Activated CD4-positive, alpha-beta T cell treated with anti-CD3 and anti-CD28 coated beads for 4 hours (primary cell): ENCODE results near the gene MAFG.
A peak's percentile ranks its signal among the peaks of the same experiment; 100 is the strongest.

Experiments used
- DNase-seq, 2 donors: peaks; one replicate each; pipeline ENCODE4 v3.0.0-alpha.2; 2020

MAFG gene

DNA sequence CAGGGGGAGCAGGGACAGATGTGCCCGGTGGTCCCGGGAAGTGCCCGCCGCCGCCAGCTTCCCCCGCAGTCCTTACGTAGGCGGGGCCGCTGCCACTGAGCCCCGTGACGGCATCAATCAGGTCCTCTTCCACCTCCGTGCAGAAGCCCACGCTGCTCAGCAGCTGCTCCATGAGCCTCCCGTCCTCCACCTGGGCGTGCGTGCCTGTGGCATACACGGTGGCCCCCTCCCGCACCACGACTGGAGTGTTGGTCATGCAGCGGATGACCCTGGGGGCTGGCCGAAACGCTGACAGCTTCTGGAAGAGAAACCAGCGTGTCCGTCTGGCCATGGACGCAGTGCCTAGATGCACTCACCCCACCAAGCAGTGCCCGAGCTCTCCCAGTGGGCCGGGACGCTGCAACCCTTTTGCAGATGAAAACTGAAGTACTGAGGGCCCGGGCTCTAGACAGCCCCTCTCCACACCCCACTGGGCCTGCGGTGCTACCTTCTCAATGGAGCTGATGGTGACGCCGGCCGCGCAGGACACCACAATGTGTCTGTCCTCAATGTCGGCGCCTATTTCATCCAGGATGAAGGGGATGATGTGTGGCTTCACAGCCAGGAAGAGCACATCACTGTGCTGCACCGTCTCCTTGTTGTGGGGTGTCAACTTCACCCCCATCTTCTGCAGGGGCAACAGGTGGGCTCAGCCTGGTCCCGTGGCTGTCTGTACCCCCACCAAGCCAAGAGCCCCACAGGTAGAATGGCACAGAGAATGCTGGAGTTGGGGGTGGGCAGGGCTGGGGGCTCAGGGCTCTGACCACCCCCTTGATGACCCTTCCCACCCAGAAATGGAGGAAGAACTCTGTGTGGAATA, 7.5 kb upstream of the MAFG start:
- no peak for DNase-seq

DNA sequence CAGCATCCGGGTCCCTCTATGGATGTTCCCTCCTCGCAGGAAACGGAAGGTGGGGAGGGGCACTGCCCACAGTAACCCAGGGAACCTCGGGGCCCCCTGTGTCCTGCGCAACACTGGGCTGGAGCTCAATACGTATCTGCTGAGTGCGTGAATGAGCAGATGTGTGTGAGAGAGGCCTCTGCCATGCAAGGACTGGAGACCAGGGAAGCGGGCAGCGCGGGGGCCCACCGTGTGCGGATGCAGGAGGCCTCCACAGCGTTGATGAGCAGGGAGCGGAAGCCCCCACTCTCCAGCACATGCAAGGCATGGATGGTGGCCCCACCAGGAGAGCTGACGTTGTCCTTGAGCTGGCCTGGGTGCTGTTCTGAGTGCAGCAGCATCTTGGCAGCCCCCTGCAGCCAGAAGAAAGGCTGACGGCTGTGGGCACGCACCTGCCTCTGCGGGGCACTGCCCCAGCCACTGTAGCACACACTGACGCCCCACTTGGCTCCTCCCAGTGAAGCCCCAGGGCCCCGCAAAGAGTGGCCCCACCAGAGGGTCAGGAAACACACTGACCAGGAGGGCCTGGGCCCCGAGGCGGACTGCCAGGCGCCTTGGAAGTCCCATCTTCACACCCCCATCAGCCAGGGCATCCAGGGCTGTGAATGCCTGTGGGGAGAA, 6.7 kb upstream of the MAFG start:
- DNase-seq, result no peak

DNA sequence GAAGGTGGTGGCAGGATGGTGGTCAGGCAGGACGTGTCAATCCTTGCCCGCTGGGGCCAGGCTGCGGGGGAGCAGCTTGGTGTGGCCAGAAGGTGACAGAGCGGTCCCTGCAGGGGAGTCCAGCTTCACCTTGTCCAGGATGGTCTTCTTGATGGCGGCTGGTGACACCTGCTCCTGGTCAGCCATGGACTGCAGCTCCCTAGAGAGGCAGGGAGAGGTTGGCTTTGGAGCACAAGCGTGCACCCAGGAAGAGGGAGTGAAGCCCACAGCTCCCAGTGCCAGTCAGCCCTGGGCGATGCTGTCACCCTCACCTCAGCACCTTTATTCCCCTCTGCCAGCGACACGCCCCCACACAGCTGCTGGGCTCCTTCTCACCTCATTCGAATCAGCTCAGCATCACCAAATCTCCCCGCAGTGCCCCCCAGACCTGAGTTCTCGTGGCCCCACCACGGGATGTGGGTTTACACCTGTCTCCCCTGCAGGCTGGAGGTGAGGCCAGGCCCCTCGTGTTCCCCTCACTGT, 5.7 kb upstream of the MAFG start:
- DNase-seq, result no peak

DNA sequence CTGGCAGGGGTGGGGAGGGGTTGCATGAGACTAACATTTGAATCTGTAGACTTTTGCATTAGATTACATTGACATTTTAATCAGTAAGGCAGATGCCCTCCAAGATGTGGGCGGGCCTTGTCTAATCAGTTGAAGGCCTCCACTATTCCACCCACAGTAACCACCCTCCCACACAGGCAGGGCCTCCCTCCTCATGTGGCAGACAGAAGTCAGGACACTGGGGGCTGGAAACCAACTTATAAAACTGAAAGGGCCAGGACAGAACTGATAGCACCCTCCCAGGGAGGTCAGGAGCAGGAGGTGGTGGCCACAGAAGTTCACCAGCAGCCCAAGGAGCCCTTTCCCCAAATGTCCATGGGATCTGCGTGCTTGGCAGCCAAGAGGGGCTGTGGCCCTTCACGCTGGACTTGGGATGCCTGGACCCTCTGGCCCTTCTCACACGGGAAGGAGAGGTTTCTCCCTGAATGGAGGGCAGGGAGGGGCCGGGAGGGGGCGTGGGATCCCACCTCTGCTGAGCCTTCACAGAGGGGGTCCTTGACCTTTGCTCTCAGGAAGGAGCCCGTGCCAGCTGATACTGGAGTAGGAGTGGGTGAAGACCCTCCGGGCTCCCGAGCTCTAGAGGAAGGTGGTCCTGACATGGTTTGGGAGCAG, 4.9 kb upstream of the MAFG start:
- no peak for DNase-seq

DNA sequence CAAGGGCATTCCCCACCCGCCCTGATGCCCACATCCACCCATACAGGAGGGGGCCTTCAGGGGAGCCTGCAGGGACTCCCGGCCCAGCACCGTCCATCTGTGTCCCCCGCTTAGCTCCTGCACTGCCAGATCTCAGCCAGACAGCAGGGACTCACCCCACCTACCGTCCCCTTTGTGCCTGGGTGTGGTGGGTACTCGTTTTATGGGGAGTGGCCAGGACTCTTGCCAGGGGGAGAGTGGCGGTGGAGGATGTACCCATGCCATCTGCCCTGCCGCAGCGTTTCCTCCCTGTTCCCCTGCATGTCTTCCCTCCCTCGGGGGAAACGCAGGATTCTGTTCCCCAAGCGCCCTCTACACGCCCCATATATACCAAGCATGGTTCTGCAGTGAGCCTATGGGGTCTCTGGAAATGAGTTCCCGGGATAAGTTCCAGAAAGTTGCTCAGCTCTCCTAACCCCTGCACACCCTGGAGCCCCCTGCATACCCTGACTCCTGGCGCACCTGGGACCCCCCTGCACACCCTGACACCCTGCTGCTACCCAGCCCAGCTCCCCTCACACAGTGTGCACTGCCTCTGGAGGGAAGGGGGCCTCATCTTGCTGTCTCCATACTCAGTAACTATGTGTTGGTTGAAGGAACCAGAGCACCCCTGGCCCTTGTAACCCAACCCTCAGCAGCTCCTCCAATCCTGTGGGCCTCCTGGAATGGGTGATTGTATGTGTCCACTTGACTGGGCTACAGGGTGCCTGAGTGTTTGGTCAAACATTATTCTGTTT, 4.2 kb upstream of the MAFG start:
- no peak for DNase-seq

DNA sequence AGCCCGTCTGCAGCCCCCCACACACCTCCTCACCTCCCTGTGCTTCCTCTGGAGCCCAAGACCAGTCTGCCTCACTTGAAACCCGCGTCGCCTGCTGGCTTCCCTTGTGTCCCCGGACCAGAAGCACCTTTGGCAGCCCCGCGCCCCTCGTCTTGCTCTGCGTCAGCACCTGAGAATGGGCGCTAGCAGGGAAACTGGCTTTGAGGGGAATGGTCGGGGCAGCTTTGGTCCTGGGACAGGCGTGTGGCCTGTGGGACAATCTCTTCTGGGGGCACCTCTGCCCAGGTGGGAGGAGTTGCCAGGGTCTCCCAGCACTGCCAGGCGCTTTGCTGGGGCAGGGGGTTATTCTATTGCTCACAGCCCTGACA, 3.6 kb upstream of the MAFG start:
- no peak for DNase-seq

DNA sequence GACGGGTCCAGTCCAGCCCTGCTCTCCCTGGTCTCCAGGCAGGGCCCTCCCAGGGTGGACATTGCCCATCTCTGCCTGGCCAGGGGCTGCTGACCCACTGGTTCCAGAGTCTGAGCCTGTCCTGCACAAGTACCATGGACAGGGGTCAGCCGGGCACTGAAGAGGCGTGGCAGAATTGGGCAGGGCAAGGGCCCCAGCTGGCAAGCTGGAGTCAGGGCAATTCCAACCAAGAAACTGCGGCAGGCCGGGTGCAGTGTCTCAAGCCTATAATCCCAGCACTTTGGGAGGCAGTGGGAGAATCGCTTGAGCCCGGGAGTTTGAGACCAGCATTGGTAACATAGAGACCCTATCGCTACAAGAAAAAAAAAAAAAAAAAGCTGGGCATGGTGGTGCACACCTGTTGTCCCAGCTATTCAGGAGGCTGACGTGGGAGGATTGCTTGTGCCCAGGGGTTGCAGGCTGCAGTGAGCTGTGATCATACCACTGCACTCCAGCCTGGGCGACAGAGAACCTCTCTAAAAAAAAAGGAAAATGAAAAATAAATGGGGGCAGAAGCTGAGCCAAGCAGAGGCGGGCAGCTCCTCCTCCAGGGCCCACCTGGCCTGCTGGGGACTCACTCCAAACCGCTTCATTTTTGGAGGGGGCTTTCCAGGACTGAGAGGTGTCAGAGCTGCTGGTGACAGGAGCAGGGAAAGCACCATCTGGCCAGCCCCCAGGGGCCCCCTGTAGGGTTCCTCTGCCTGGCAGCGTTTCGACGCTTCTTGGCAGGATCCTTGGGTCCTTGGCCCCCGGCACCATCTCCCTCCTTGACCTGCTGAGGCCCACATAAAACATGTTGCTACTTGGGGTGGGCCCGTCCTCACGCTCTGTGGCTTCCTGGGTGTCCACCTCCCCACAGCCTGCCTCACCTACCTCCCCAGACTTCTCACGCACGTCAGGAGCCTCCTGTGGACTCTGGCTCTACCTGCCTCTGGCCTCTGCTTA, 2.9 kb upstream of the MAFG start:
- no peak for DNase-seq

DNA sequence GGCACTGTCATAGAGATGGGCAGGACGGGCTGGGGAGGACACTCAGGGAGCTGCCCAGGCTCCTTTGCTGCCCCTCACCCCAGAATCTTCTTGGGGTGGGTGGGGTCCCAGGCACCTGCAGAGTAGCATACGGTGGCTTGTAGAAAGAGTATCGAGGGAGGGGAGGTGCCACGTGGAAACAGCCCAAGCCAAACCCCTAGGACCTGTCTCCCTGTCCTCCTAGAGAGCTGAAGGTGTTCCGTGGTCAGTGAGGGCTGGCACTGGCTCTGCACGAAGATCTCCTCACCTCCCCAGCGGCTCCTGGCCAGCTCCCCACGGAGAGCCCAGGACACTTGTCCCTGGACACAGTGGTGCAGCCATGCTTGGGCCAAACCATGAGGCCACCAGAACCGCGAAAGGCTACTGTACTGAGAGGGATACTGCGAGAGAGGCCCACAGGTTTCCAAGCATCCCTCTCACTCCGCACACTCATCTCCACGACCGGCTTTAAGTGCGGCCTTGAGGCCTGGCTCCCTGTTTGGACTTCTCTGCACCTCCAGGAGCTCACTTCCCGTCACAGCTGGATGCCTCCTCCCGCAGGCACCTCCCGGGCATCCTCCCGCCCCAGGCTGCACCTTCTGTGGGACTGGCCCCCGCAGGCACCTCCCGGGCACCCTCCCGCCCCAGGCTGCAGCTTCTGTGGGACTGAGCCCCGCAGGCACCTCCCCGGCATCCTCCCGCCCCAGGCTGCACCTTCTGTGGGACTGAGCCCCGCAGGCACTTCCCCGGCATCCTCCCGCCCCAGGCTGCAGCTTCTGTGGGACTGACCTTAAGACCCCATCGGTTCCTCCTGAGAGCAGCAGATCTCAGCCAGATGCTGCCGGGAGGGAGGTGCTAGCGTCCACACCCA, 2.0 kb upstream of the MAFG start:
- no peak for DNase-seq

DNA sequence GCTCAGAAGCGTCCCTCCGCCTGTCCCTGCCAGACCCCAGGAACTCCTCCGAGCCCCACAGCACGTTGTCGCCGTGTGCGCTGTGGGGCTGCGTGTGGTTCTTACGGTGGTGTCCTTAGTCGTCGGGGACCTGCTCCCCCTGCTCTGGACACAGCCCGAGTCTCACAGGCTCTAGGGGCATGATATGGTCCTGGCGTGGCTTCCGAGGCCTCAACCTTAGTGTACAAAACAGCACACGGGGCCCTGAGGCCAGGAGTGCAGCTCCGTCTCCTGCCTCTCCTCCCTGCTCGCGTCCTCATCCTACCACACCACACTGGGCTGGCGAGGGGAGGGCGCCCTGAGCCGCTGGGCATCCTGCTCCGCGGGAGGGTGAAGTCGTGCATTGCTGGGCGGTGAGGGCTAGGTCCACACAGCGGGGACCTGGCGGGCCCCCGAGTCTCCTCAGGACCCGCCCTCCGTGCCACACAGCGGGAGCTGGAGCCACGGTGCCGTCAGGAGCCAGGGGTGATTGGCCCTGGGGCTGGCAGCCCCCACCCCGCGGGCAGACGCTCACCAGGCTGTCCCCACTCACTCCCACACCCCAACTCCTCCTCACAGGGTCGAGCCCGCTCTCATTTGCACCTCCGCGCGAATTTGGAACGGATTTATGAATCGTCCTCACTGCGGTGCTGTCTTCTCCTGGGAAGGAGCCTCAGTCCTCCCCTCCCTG, 1.2 kb upstream of the MAFG start:
- DNase-seq, result no peak

DNA sequence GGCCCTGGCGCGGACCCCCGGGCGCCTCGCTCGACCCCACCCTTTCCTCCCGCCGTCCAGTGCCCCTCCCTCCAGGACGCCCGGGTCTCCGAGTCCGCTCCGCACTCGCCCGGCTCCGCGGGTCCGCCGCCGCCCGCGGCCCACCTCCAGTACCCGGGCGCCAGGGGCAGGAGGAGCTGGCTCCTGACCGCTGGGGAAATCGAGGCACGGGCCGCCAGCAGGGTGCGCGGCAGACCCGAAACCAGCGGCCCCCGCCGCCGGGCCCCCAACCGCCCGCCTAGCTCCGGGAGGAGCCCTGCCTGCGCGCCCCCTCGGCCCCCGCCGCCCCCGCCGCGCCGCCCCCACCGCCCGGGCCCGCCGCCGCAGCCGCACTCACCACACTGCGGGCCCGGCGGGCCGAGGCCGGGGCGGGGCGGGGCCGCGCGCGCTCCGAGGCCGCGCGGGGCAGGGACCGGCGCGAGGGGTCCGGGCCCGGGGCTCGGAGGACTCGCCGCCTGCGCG, 333 bp downstream of the MAFG start:
- DNase-seq, result no peak

DNA sequence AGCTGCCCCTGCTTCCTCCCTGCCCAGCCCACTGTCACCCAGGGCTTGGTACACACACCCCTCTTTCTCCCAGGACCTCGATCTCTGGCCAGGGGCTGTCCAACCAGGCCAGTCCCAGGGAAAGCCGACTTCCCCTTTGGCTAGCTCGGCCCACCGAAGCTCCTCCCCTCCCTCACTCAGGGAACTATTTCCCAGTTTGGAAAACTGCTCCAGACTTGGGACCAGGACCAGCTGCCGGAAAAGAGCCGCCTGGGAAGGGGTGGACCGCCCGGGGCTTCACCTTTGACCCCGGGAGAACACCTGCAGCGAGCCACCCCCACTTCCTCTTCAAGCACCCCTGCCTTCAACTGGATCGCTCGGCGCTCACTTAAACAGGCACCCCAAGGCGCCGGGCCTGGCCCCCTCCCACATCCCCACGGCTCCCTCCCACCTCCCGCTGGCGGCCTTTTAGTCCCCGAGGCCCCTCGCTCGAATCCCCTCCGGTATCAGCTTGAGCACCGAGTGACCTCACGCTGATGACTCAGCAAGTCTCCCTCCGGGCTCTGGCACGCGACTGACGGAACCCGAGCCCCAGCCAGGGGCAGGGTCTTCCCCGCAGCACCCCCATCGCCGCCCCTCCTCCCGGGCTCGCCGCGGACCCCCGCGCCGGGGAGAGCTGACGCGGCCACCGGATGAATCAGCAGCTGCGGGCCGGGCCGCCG, 934 bp downstream of the MAFG start:
- peak; percentile 60 to 72 for DNase-seq

DNA sequence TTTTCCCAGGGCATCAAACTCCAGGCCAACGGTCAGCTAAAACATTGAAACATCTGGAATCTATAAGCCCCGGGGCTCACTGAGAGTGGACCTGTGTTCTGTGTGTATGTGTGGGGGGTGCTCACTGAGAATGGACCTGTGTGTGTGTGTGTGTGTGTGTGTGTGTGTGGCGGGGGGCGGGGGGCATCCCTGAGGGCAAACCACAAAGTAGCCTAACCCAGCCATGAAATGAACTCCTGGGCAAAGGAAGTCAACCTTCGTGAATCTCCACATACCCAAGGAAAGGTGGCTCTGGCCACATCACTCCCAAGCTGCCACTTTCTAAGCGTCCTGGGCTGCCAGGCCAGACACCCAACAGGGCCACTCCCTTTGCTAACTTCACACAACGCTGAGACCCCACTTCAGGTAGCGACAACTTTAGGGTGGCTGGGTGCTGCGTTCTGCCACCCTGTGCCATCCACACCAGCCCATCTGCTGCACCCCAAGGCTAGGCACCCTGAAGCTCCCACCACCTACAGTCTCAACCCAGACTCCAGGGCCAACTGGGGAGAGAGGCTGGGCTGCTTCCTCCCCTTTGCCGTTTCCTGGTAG, 1.6 kb downstream of the MAFG start:
- DNase-seq, result no peak

DNA sequence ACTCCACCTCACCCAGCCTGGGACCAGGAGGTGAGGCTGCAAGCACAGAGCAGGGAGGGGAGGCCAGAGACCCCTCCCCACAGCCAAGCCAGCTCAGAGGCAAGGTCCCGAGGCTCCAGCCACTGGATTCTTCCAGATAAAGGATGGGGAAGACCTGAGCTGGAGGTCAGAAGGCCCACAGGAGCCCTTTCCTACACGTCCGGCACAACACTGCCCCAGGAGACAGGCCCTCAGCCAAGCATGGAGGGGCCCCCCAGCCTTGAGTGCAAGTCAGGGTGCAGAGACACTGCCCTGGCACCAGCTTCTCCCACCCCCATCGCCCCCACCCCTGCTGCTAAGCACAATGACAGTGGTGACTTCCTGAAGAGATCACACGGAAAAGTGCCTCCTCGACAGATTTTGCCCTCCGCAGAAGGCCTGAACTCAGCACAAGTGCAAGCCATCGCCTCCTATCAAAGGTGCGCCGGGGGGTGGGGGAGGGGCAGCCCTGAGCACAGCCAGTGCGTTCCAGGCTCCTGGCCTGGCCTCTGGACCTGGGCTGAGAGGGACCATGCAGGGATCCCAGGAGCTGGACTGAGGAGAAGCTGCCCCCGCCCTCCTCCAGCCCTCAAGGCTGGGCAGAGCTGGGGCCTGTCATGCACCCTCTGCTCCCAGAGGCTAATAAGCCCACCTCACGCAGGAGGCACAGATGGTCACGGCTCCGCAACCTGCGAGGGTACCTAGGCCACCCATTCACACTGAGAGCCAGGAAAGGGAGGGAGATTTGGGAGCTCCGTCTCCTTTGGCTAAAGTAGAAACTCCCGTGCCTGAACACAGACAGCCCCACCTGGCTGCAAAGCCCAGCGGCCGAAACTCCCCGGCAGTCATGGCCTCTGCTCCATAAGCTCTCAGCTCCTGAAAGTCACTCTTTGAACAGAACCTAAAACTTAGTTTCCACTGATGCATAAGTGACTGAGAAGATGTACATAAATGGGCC, 2.7 kb downstream of the MAFG start:
- DNase-seq, result no peak

DNA sequence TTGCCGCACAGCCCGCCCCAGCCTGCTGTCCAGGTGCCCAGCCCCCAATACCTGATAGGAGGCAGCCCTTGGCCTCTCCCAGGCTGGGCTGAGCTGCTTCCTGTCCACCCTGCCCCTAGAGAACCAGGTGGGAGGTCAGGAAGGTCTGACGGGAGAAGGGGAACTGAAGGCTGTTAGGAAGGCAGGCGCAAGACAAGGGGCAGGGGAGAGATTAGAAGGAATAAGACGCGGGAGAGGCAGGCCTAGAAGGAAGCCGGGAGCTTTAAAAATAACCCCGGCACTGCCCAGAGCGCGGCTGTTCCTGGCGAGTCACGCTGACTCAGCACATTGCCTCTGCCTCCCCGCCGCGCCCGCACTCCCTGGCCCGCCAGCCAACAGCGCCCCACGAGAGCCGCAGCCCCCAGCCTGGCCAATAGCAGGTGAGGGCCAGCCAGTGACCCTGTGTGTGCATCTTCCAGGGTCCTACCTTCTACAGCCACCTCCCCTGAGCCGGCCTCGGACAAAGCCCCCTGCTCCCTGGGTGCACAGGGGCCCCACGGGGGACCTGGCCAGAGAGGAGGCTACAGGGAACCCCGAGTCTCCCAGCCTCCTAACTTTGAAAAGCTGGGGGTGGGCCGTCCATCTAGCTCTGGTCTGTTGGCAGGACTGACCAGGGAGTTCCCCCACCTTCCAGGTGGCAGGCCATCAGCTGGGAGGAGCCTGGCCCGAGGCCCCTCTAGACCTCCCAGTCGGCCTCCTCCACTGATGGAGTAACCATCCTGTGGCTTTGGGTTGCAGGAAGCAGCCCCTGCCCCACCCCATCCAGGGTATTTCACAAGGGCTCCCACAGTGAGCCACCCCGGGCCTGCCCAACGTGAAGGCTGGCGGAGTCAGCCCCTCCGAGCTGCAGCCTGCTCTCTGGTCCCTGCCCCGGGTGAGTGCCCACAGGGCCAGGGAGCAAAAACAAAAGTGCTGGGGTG, 4.0 kb downstream of the MAFG start:
- DNase-seq, result no peak

DNA sequence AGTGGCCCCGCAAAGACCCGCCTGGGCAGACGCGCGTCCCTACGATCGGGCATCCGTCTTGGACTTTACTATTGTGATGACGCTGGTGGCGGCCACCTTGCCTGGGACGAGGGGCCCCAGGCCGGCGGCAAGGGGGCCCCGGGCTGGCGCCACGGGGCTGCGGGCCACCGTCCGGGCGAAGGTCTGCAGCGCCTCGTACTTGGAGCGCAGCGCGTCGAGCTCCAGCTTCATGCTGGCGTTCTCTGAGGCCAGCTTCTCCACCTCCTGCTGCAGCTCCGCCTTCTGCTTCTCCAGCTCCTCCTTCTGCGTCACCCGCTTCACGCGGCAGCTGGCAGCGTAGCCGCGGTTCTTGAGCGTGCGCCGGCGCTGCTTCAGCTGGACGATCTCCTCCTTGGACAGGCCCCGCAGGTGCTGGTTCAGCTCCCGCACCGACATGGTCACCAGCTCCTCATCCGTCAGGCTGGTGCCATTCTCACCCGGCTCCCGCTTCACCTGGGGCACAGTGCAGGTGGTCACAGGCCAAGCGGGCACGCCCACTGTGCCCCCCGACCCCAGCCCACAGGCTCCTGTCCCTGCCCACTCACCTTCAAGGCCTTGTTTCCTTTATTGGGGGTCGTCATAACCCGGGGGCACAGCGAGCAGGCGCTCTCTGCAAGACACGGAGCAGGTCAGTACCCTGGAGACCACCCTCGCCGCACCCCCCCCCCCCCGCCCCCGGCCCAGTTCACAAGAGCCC, 4.8 kb downstream of the MAFG start:
- DNase-seq, result no peak
